ENCODE results near the gene DOK1. TPM values are rescaled to one million over a fixed set of nuclear protein-coding genes. Genes with fewer than 3 reads are reported as not detected.
"Not testable (repeated sequence)": the region's sequence is repeated elsewhere in the genome, so short reads cannot be mapped to it uniquely, and the experiment has no call there.

Gene DOK1
- total RNA-seq, 1 donor, result 61.7 TPM

DNA sequence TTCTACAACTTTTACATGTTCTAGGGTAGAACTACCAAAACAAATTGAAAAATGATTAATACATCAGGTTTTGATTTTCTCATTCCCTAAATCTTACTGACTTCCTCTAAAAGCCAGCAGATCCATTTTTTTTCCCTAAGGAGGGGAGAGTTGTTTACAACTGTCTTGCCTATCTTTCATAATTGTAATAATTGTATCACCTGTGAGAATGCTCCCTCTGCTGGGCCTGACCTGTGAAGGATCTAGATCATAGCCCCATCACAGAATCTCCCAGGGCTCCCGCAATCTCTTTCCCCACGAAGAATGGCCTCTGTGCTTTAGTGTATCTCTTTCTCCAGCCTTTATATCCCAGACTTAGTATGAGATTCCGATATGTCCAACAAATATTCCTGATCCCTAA lies 9.9 kb upstream of the DOK1 start:
- DNase-seq (ENCODE audit: low read depth in 2 of 3, low spot score in 2 of 3), result no peak

DNA sequence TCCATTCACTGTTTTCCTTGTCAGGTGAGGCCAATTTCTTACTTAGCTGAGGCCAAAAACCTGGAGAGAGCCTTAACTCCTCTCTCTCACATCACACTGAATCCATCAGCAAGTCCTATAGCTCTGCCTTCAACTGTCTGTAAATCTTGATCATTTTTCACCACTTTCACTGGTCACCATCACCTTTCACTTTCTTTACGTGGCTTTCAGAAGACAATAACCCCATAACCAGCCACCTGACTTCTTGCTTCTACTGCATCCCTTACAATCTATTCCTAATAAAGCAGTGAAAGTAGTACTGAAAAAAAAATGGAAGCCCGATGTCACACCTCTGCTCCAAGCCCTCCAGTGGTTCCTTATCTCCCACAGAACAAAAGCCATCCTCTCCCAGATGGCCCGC lies 8.5 kb upstream of the DOK1 start:
- DNase-seq (ENCODE audit: low read depth in 2 of 3, low spot score in 2 of 3), result no peak

GRCh38 chr2:74548285-74548899 lies 6.1 kb upstream of the DOK1 start:
- DNase-seq (ENCODE audit: low read depth in 2 of 3, low spot score in 2 of 3), result no peak

DNA sequence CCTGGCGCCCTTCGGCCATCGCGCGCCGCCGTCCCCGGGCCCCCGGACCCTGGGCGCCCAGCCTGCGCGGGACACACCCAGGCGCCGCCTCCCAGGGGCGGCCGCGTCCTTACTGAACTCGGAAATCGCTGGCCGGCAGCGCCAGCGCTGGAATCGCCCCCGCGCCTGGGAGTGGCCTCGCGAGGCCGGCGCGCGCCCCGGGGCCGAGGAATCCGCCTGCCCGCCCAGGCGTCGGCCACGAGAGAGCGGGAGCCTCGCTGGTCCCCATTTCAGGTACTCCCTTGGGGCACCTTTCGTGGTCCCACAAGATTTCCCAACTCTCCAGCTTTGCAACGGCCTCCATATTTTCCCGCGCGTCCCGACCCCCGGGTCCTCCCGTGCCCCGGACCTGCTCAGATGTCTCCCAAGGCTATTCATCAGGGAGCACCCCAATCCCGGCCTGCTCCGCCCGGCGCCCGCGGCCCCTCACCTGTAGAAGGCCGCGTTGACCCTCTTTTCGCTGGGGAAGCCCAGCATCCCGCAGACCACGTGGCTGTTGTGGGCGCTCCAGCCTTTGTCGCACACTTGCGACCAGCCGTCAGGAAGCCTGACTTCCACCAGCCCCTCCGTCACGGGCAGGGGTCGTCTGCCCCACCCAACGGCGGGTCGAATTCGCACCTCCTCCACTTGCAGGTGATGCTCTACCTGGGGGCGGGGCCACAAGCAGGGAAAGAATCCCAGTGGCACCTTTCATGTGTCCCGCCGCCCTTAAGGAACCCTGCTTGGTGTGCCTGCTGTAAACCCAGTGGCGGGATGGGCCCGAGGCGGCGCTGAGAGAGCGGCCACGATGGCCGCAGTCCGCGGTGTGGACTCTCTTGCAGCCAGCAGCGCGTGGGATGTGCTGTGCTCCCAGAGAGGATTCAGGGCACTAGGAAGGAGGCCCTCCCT lies 5.4 kb upstream of the DOK1 start:
- DNase-seq (ENCODE audit: low read depth in 2 of 3, low spot score in 2 of 3), result no peak

DNA sequence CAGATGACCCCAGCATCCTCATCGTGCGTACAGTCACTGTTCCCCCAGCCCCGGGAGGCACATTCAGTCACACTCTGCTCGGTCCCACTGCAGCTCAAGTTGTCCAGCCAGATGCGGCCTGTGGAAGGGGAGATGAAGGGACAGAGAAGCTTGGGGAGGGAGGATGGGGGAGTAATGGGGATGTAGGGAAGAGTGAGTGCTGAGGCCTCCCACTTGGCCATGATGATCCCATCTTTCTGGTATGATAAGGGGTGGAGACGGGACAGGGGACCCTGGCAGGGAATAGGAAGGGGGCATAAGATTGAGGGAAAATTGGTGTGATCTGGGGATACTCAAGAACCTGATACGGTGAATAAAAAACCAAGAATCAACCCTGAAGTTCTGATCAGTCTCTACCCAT lies 4.3 kb upstream of the DOK1 start:
- no peak for DNase-seq (ENCODE audit: low read depth in 2 of 3, low spot score in 2 of 3)

DNA sequence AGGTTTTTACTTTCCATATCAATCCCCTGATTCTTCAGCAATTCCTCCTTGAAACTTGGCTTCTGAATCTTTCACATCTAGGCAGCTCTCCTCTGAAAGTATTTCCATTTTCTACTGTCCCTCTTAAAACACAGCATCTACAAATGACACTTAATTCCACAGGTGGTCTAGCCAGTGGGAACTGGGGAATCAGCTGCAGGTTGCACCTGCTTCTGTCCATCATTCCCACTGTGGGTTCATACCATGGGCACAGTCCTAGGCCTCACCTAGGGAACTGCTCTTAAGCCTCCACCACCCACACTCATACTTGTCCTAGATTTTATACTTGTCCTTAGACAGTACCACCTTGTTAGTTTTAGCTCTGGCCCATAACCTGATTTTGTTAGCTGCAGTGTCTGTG lies 3.0 kb upstream of the DOK1 start:
- DNase-seq (ENCODE audit: low read depth in 2 of 3, low spot score in 2 of 3), result no peak

- DNase-seq (ENCODE audit: low read depth in 2 of 3, low spot score in 2 of 3), result no peak
Observed at GRCh38 chr2:74551942-74552913, 2.3 kb upstream of the DOK1 start.

GRCh38 chr2:74552914-74553811 lies 1.4 kb upstream of the DOK1 start:
- no peak for DNase-seq (ENCODE audit: low read depth in 2 of 3, low spot score in 2 of 3)

- DNase-seq (ENCODE audit: low read depth in 2 of 3, low spot score in 2 of 3), result peak in 1 of 3 donors; percentile 51
Observed at GRCh38 chr2:74554820-74555531, 456 bp downstream of the DOK1 start.

GRCh38 chr2:74555610-74556103 lies 1.1 kb downstream of the DOK1 start:
- DNase-seq (ENCODE audit: low read depth in 2 of 3, low spot score in 2 of 3), result no peak

GRCh38 chr2:74556159-74556558 lies 1.6 kb downstream of the DOK1 start:
- no peak for DNase-seq (ENCODE audit: low read depth in 2 of 3, low spot score in 2 of 3)

GRCh38 chr2:74556831-74557370 lies 2.4 kb downstream of the DOK1 start:
- no peak for DNase-seq (ENCODE audit: low read depth in 2 of 3, low spot score in 2 of 3)

DNA sequence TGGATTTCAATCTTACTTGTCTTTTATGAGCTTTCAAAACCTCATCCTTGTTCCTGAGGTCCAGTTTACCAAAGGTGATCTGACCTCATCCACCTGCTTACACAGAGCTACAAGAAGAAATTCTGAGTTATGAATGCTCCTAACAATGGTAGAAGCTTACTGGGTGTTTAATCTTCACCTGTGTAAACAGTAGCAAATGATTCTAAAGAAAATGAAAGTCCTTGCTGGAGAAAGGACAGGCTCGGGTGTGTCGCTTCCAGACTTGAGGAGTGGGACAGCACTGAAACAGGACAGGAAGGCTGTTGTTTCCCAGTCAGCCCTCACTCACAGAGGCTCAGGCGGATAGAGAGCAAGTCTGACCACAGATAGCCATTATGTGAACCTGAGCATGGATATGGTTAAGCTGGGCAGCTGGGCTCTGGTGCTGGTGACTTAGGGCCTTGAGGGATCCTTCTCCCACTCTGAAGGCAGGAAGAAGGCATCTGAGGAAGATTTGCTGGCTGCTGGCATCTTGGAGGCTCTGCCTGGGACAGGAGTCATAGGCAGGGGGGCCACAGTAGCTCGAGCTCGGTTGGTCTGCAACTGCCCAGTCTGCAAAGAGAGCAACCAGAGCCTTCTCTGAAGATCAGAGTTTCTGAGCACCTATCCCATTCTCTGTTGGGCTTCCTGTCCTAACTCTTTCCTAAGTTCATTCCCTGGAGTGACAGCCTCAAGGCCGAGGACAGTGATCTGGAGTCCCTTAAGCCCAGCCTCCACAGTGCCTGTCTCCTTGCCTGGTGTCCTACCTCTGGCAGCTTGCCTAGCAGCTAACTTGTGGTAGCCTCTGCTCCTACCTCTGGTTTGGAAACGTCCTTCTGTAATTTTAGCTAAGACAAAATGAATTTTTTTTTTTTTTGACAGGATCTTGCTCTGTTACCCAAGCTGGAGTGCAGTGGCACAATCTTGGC lies 4.0 kb downstream of the DOK1 start:
- no peak for DNase-seq (ENCODE audit: low read depth in 2 of 3, low spot score in 2 of 3)

GRCh38 chr2:74559912-74560311 lies 5.4 kb downstream of the DOK1 start:
- no peak for DNase-seq (ENCODE audit: low read depth in 2 of 3, low spot score in 2 of 3)

DNA sequence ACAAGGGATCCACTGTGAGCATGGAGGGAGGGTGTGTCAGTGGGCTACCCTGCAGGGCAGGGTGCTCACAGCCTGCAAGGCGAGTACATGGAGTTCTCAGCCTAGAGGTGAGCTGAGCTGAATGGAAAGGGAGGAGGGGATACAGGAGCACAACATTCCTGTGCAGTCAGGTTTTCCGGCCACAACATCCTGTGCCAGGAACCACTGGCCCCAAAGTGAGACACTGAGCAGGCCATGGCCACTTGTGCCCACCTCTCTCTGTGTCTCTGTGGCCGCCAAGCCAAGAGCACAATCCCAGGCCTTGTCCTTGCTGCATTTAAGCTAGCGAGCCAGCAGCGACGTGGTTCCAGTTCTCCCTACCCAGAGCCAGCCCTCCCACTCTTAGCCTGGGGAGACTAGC lies 6.1 kb downstream of the DOK1 start:
- no peak for DNase-seq (ENCODE audit: low read depth in 2 of 3, low spot score in 2 of 3)

DNA sequence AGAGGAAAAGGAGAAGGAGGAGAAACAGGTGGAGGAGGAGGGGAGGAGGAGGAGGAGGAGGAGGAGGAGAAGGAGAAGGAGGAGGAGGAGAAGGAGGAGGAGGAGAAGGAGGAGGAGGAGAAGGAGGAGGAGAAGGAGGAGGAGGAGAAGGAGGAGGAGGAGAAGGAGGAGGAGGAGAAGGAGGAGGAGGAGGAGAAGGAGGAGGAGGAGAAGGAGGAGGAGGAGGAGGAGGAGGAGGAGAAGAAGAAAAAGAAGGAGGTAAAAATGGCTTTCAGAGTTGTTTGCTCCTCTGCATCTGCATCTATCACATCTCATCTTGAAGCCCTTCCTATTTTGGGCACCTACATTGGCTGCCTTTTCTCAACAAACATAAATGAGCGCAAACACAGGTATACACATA lies 6.5 kb downstream of the DOK1 start:
- DNase-seq (ENCODE audit: low read depth in 2 of 3, low spot score in 2 of 3), result not testable (repeated sequence)

DNA sequence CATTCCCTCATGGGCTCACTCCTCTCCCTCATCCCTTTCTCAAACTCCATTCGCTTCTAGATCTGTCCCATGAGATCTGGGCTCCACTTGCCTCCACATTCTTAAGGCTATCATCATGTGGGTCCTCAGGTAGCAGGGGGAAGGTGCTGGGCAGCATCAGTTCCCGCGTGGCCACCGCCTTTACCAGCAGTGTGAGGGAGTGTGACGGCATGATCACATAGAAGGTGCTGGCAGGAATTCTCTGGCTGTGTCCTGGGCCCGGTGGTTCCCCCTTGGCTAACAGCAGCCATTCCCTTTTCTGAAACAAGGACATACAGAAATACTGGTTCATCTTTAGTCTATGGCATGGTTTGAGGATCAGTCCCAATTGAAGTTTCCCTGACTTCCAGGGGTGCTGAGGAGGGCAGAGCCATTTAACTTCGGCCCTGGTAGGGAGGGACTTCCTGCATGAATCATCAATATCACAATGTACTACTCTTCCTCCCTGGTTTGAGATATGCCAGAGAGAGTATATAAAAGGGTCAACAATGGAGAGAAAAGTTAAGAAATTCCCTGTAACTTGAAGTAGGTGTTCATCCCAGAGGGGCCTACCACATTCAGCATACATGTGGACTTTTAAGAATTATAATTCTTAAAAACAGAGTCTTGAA lies 7.7 kb downstream of the DOK1 start:
- no peak for DNase-seq (ENCODE audit: low read depth in 2 of 3, low spot score in 2 of 3)

Data from hematopoietic multipotent progenitor cell (in vitro differentiated cells).